ENCODE data around the gene BTD.
"Not testable (repeated sequence)": the region's sequence is repeated elsewhere in the genome, so short reads cannot be mapped to it uniquely, and the experiment has no call there.

Gene BTD, protein sequence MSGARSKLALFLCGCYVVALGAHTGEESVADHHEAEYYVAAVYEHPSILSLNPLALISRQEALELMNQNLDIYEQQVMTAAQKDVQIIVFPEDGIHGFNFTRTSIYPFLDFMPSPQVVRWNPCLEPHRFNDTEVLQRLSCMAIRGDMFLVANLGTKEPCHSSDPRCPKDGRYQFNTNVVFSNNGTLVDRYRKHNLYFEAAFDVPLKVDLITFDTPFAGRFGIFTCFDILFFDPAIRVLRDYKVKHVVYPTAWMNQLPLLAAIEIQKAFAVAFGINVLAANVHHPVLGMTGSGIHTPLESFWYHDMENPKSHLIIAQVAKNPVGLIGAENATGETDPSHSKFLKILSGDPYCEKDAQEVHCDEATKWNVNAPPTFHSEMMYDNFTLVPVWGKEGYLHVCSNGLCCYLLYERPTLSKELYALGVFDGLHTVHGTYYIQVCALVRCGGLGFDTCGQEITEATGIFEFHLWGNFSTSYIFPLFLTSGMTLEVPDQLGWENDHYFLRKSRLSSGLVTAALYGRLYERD

DNA sequence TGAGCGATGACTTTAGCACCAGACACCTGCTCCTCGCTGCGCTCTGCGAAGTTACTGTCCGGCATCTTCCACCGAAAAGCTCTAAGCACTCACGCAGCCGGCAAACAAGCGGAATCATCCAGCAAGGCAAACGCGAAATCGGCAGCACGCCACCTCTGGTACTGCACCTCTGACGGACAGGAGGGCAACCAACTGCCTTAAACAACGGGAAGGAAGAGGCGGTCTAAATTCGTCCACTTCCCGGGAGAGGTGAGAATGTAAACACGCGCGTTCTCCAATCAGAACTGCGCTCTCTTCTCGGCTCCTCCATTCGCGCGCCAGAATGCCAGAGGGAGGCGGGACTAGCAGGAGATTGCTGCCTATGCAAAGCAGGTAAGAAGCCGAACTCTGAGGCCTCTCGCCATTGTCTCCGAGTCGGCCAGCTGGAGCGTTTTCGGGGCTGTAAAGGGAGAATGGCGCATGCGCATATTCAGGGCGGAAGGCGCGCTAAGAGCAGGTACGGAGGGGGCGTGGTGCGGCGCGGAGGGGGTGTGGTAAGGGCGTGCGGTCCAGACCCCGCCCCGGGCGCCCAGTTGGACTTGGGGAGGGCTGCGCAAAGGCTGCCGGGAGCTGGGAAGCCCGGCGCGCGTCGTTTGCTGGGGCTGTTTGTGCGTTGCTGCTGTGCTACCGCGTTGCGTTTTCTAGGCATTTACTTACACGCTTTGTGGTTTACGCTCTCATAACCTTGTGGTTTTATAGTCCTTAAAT lies at the start of gene BTD, which contains the start of gene HACL1:
Gene BTD, plus strand, starts transcription at position 347 of the 747 bp plus-strand sequence. CDS start 33,695 bp downstream, outside the sequence.
Gene HACL1, minus strand, starts transcription at position 171 of the 747 bp plus-strand sequence. Its CDS starts 106 bp downstream, at position 65.
- no peak for DNase-seq

DNA sequence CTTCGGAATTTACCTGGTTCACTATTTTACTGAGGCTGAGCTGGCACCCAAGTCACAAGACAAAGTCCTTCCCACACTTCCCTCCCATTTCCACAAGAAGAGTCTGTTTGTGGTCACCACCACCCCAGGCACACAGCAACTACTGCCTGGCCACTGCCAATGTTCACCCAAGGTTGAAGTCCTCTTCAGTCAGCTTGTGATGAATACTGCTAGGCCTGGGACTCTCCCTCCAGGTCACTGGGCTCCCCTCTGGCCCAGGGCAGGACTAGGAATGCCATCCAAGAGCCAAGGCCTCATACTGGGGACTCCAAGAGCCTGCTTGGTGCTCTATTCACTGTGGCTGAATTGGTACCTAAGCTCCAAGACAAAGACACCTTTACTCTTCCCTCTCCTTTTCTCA lies 49.6 kb upstream of the BTD start:
- DNase-seq = no peak

DNA sequence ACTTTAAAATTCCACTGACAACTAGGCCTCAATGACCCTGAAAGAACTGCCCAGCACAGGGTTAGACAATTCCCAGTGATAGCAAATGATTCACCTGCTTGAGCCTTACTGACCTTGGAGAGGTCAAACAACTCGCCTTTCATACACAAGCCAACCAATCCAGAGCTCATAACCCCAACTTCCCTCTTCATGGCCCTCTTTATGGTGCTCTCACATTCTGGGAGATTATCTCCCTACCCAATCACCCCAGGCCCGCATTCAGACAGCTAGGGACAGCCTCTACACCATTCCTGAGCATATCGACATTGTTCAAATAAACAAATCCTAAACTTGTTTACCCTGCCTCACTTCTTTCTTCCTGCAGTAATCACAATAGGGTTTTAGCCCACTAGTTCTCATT lies 47.8 kb upstream of the BTD start:
- DNase-seq = no peak

DNA sequence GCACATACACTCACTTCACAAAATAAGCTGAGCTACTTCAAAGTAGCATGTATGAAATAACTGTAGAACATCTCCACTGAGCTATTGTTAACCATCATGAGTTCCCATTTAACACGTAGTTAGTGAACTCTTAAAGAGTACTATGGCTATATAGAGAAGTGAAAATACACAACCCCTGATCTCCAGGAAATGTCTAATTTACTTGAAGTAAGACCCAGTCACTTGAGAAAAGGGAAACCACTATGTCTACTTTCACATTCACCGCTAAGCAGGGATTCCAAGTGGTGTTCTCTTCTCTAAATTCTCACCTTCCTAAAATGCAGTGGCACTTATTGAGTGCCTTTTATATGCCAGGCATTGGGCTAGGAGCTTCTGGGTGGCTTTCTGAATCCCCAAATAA lies 45.0 kb upstream of the BTD start:
- DNase-seq = no peak

DNA sequence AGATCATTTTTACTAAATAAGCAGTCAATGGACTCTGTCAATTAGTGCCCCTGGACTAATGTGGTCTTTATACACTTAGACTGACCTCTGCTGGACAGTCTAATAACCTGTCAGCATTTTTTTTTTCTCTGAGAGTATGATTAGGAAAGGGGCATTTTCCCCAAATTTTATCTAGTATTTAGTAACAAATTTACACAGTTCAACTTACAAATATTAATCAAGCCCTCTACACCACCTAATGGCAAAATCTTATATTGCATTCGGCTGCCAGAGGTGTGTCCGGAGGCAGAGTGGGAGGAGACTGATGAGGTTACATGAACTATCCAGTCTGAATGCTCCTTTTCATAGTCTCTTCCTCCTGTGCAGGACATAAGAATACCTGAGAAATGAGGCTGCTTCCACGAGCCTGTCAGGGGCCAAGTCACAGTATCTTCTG lies 44.0 kb upstream of the BTD start:
- DNase-seq = peak; percentile 77

DNA sequence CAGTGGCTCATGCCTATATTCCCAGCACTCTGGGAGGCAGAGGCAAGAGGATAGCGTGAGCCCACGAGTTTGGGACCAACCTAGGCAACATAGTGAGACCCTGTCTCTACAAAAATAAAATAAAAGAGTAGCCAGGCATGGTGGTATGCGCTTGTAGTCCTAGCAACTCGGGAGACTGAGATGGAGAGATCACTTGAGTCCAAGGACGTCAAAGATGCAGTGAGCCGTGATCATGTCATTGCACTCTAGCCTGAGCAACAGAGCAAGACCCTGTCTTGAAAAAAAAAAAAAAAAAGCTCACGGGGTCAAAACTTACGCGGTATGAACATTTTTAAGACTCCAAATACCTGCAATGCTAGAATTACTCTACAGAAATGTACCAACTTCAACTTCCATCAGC lies 43.0 kb upstream of the BTD start:
- no peak for DNase-seq

DNA sequence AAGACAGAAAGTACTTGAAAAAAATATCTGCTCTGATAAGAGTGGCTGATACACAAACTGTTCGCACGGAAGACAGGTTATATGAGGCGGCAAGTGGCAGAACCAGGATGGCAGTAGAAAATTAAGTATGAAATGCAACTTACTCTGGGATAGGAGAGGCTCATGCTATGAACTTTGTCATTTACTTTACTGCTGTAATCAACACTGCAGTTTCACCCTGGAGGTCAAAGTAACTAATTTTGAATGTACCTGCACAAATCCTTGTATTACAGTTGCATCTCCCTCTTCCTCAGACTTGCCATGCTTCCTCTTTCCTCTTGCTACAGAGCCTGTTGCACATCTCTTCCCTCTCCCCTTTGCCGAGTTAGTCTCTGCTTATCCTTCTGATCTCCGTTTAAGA lies 39.0 kb upstream of the BTD start:
- no peak for DNase-seq

DNA sequence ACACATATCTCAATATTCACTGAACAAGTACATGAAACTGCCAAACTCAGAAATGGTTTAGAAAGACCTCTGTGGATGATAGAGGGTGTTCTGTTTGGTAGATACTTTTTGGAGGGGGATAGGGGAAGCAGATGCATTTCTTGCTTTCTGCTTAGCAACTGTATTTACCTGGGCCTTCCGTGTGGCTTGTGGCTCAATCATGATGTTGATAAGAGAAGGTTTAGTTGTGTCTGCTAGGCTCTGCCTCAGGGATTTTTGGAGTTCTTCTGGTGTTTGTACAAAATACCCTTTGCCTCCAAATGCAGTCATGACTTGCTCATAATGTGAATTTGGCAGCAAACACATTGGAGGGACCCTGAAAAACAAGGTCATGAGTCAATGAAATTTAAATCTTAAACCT lies 38.4 kb upstream of the BTD start:
- DNase-seq = no peak

DNA sequence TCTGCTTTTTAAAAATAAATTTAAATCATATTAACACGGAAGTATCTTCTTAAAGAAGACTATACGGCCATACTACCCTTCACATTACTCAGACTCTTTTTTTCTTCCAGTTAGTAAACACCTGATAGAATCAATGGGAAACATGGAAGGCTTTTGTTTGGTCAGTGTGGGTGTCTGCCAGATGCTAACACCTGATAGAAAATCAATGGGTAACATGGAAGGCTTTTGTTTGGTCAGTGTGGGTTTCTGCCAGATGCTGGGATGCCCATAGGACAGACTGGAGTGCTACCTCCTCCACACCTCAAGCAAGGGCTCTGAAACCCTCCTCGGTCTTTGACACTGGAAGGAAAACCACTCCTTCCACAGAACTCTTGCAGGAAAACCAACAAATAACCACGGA lies 29.4 kb upstream of the BTD start:
- DNase-seq = no peak

DNA sequence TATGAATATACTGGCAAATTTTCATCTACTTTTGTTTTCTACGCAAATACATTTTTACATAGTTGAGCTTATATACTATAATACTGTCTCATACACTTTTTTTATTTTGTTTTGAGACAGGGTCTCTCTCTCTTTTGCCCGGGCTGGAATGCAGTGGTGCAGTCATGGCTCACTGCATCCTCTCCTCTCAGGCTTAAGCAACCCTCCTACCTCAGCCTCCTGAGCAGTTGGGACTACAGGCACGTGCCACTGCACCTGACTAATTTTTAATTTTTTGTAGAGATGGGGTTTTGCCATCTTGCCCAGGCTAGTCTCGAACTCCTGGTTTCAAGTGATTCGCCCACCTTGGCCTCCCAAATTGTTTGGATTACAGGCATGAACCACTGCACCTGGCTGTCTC lies 26.1 kb upstream of the BTD start:
- DNase-seq = no peak

DNA sequence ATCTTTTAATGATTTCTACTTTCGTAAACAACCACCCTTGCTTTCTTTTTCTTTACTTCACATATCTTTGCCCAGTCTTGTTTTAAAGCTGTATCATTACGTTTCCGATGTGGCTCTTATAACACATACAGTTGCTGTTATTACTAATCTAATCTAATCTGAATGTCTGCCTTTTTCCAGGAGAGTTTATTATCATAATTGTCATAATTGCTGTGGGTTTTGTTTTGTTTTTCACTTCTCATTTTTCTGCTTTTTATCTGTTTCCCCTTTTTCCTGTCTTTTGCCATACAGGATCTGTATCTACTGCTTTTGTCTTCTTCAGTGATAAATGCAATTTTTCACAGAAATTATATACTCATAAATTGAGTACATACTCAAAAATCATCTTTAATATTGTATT lies 25.1 kb upstream of the BTD start:
- no peak for DNase-seq

DNA sequence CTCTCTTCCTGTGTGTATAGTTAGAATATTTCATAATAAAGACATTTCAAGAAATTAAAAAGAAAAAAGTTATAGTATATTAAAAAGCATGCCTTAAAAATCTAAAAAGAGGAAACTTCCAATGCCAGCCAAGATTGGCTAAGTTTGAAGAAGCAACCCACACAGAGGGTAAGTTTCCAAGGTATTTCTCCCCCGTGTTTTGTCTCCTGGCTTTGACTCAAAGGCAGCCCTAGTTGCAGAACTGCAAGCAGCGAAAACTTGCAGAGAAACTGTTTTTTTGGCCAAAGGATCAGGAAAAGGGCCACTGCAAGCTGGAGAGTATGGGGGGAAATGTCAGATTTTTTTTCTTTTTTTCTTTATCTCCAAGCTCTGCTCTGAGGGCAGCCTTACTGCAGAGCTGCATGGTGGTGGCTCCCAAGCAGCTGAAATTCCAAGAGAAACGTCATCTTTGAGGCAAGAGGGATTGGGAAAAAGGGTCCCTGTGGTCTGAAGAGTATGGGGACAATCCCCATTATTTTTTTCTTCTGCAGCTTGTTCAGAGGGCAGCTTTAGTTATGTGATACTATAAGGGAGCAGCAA lies 23.2 kb upstream of the BTD start:
- no peak for DNase-seq

DNA sequence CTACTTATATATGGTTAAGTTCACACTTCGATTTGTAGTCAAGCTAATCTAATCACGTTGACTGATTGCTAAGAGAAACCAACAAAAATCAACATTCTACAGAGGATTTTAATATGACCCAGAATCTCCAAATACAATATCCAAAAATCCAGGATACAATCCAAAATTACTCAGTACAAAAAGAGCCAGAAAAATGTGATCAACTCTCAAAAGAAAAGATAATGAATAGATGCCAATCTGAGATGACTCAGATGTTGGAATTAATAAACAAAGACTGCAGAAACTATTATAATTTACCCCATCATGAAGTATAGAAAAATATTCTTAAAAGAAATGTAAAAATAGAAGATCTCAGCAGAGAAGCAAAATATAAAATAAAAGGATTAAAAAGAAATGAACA lies 22.5 kb upstream of the BTD start:
- no peak for DNase-seq

DNA sequence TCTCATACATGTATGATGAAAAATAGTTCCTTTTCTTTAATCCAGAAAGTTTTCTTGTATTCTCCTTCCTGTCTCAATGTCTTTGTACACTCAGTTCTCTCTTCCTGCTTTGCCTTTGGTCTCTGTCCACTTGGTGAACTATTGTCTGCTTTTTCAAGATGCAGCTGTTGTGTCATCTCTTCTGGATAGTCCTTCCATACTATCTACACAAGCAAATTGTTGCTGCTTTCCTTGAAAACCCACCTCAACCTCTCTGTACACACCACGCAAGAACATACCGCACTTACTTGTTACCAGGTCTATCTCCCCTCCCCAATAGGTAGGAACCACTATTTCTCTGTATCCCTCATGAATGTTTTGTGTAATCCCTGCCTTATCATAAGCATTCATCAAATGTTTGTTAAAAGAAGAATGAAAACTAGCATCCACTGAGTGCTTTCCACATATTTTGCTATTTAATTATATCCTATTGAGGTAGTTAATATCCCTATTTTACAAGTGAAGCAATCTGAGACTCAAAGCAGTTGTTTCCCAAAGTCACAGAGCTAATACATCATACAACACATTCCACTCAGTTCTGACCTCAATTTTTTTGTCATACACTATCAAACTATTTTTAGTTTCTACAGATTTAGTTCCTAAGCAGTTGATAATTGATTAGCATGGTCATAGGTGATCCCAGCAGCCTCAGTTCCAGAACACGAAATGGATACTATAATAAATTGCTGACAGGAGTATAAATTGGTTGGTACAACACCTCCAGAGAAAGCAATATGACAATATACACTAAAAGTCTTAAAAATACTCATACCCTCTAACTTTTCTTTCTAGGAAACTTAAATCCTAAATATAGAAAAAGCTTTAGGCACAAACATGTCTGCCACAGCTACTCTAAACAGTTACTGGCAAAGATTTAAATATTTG lies 19.8 kb upstream of the BTD start:
- DNase-seq = no peak

DNA sequence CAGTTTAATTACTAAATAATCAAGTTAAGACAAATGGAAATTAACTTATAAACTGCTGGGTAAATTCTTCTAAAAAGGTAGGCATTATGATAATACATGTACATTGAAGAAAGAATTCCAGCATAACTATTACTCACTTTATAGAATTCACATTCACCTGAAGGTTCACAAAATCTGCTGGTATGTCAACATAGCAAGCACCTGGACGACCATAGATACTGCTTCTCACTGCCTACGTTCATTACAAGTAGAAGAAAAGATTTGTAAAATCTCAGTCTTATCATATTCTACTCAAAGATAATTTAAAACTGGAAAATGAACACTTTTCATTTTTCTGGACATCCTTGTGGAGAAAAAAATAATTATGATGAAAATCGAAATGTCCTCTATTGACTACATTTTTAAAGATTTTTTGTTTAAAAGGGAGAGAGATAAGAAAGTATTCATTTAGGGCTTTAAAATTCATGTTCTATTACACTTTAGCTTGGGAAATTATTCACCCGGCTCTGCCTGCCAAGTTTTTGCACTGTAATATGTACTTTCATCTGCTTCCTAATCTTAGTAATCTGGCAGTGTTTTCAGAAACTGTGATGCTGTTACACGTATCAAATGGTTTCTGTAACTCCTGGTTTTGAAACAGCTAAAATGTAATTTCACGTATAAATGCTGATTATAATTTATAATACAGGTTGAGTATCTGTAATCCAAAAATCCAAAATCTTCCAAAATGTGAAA lies 16.3 kb upstream of the BTD start:
- no peak for DNase-seq

DNA sequence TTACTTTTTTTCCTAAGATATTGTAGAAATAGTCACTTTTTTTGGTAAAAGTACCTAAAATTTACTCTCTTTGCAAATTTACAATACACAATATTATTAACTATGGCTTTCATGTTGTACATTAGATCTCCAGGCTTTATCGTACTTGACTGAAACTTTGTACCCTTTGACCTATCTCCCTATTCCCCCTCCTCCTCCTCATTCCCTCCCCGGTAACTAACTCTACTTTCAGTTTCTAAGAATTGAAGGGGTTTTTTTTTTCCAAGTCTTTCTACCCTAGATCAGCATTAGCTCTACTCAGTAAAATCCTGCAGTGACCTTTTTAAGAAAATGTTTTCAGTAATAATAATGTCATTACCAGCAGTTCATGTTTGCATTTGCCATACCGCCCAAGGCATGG lies 10.3 kb upstream of the BTD start:
- DNase-seq = no peak

DNA sequence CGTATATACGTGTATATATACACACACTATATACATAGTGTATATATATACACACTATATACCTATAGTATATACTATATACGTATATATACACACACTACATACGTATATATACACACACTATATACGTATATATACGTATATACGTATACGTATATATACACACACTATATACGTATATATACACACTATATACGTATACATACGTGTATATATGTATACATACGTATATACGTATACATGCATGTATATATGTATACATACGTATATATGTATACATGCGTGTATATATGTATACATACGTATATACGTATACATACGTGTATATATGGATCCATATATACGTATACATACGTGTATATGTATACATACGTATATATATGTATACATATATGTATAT lies 9.6 kb upstream of the BTD start:
- DNase-seq = no peak

DNA sequence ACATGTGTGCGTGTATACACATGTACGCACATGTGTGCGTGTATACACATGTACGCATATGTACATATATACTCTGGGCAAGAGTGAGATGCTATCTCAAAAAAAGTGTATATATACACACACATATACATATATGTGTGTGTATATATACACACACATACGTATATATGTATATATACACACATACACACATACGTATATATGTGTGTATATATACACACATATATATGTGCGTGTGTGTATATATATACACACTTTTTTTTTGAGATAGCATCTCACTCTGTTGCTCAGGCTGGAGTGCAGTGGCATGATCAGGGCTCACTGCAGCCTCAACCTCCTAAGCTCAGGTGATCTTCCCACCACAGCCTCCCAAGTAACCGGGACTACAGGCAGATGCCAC lies 8.6 kb upstream of the BTD start:
- no peak for DNase-seq

DNA sequence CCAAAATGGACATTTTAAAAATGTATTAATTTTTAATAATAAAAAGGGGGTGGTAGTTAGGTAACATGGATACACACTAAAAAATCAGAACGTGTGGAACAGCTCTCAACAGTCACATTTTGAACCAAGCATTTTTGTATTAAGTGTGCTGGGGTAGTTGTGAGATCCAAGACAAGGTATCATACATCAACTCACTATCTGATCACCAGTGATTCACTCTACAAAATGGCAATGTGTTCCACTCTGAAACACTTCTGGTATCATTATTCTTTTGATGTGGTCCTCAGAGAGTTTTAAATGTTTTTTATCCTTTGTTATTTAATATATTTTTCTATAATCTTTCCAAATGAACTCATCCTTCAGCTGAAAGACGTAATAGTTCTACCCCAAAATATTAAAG lies 5.6 kb upstream of the BTD start:
- no peak for DNase-seq

DNA sequence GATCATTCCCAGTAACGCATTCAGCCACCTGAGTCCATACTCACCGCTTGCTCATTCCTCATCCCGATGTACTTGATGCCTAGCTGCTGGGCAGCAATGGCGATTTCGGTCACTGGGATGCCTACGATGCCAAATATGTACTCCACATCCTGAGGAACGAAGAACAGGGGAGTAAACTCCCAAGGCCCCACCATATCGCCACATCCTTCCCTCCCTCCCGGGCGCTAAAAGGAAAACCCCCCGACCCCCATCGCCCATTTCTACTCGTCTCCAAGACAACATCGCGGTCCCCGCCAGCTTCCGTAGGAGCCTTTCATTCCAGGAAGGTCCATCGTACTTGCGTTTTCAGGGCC lies 523 bp upstream of the BTD start:
- no peak for DNase-seq

DNA sequence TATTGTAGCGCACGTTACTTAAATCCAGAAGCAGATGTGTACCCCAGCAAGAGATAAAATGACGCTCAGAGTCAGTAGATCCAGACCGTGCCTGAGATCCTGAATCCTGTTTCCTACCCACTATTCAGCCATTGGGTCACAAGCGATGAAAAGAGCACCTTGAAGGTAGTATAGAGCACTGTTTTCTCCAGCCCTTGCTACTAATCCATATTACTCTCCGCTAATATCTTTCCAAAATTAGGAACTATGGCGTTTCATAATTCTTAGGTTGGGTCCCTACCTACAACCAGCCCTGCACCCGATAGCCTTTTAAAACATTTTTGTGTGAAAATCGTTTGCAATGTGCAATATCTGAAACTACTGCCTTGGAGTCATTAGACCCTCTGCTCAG lies 596 bp downstream of the BTD start:
- DNase-seq = no peak

DNA sequence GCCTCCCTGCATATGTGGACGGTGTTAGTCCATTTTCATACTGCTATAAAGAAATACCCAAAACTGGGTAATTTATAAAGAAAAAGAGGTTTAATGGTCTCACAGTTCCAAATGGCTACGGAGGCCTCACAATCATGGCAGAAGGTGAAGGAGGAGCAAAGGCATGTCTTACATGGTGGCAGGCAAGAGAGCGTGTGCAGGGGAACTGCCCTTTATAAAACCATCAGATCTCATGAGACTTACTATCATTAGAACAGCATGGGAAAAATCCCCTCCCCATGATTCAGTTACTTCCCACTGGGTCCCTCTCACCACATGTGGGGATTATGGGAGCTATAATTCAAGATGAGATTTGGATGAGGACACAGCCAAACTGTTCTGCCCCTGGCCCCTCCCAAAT lies 1.3 kb downstream of the BTD start:
- not testable (repeated sequence) for DNase-seq

Data from KG1 (cell line).